ENCODE results near the gene TAB2. TPM values are rescaled to one million over a fixed set of nuclear protein-coding genes. Genes with fewer than 3 reads are reported as not detected.

TAB2 gene
- total RNA-seq, 4 donors from 2014 or later = 80.2 to 98.8 (median 91.2) TPM

DNA sequence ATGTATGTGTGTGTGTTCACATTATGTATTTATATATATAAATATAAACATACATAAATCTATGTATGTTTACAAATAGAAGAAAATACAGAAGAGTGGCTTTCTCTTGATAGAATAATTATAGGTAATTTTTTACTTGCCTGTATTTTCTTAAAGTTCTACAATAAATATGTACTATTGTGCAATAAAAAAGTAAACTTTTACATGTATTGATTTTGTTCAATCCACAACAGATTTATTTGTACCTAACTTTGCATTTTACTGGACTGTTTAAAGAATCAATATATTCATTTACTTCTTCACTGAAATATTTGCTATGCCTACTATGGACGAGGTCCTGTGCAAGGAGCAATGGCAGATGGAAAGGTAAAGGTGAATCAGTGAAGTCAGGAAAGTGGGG is 14.0 kb upstream of the TAB2 start:
- Histone ChIP-seq H3K36me3 (no peaks in the 10 kb centered on the region), H3K27me3 (no peaks in the 10 kb centered on the region), H3K27ac (replicated peaks in 1 of 4) (no peak overlapping the region), H3K9me3 (no peaks in the 10 kb centered on the region), H3K4me1 (no peaks in the 10 kb centered on the region), H3K4me3 (no peak overlapping the region)
- intact Hi-C loops (cut with DNase I) = no loop called here
- TF ChIP-seq, protein P1, sequence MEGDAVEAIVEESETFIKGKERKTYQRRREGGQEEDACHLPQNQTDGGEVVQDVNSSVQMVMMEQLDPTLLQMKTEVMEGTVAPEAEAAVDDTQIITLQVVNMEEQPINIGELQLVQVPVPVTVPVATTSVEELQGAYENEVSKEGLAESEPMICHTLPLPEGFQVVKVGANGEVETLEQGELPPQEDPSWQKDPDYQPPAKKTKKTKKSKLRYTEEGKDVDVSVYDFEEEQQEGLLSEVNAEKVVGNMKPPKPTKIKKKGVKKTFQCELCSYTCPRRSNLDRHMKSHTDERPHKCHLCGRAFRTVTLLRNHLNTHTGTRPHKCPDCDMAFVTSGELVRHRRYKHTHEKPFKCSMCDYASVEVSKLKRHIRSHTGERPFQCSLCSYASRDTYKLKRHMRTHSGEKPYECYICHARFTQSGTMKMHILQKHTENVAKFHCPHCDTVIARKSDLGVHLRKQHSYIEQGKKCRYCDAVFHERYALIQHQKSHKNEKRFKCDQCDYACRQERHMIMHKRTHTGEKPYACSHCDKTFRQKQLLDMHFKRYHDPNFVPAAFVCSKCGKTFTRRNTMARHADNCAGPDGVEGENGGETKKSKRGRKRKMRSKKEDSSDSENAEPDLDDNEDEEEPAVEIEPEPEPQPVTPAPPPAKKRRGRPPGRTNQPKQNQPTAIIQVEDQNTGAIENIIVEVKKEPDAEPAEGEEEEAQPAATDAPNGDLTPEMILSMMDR (IDR thresholded peaks at IDR 0.05) = no peak
- TF ChIP-seq POLR2A (IDR thresholded peaks at IDR 0.05; ENCODE audit: low read depth) (no peak), EP300 (IDR thresholded peaks at IDR 0.05) (no peak), POLR2AphosphoS5 (IDR thresholded peaks at IDR 0.05) (no peak)
- 80% methylated on average over 1 of the region's 1 CpG for WGBS
- DNase-seq (ENCODE audit: extremely low spot score) = no peak

DNA sequence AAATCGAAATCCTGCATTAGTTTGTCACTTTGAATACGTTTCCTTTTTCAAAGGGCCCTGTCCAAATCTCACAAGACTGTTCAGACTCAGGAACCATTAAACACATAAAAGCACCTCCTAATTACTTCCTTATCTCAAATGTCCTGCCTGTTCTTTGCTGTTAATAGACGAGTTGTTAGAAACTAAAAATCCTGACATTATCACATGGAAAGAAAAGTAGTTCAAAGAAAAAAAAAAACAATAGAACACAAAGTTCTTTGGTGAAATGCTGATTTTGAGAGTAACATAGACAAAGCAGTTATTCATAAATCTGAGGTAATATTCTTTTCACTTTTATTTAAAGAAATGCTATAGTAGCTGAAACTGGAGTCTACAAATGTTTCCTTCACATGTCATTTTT is 12.1 kb upstream of the TAB2 start:
- Histone ChIP-seq H3K27me3 (no peaks in the 10 kb centered on the region), H3K27ac (replicated peaks in 1 of 4) (no peak overlapping the region), H3K9me3 (no peaks in the 10 kb centered on the region), H3K36me3 (no peaks in the 10 kb centered on the region), H3K4me3 (no peak overlapping the region), H3K4me1 (no peaks in the 10 kb centered on the region)
- DNase-seq (ENCODE audit: extremely low spot score) = no peak
- TF ChIP-seq EP300 (IDR thresholded peaks at IDR 0.05) = no peak
- TF ChIP-seq POLR2A (IDR thresholded peaks at IDR 0.05; ENCODE audit: low read depth) = no peak
- TF ChIP-seq POLR2AphosphoS5 (IDR thresholded peaks at IDR 0.05) = no peak
- TF ChIP-seq, protein P1 (IDR thresholded peaks at IDR 0.05) = no peak
- intact Hi-C loops (cut with DNase I) = no loop called here
- WGBS = 56% methylated on average over 3 of the region's 3 CpGs

DNA sequence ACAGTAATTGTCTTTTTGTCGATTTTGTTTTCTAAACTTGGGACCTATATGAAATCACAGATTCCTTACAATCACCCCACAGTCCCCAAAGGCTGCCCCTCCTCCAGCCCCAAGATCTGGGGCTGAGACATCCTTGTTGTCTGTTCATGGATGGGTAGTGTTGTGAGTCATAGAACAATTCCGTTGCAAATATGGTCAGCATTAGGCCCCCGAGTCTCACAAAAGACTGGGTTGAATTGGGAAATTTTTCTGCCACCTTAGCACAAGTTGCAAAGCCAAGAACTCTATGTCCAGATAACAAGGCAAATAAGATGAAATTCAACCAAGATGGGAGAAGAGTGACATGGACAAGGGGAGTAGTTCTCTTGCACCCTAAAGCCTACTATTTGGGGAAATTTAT is 10.5 kb upstream of the TAB2 start:
- intact Hi-C loops (cut with DNase I) = no loop called here
- no peak for TF ChIP-seq POLR2A (IDR thresholded peaks at IDR 0.05; ENCODE audit: low read depth)
- no peak for TF ChIP-seq POLR2AphosphoS5 (IDR thresholded peaks at IDR 0.05)
- TF ChIP-seq EP300 (IDR thresholded peaks at IDR 0.05) = no peak
- TF ChIP-seq, protein P1 (IDR thresholded peaks at IDR 0.05) = no peak
- Histone ChIP-seq H3K4me1 (no peaks in the 10 kb centered on the region), H3K9me3 (no peaks in the 10 kb centered on the region), H3K4me3 (no peak overlapping the region), H3K27ac (replicated peaks in 1 of 4) (no peak overlapping the region), H3K27me3 (no peaks in the 10 kb centered on the region), H3K36me3 (no peaks in the 10 kb centered on the region)
- WGBS = 85% methylated on average over 3 of the region's 3 CpGs
- no peak for DNase-seq (ENCODE audit: extremely low spot score)

DNA sequence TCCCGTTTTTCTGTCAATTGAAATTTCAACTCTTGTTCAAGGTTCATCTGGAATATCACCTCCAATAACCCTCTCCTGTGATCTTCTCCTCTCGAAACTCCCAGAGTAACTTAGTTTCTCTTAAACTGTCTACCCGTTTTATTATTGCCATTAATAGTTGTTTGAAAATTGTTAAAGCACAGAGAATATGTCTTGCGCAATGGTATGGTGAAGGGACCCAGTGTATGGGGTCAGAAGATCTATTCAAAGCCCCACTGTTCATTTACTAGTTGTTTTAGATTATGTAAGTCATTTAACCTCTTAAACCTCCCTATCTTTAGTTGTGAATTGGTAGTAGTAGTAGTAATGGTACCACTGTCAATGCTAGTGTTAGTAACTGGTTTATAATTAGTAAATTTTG is 6.2 kb upstream of the TAB2 start:
- Histone ChIP-seq H3K9me3 (no peaks in the 10 kb centered on the region), H3K27ac (replicated peaks in 1 of 4) (no peak overlapping the region), H3K4me1 (peaks cover 2 to 4% (median 4%) of the 10 kb centered on the region in 4 donors), H3K36me3 (no peaks in the 10 kb centered on the region), H3K27me3 (no peaks in the 10 kb centered on the region), H3K4me3 (no peak overlapping the region)
- TF ChIP-seq POLR2A (IDR thresholded peaks at IDR 0.05; ENCODE audit: low read depth) = no peak
- TF ChIP-seq EP300 (IDR thresholded peaks at IDR 0.05) = no peak
- TF ChIP-seq POLR2AphosphoS5 (IDR thresholded peaks at IDR 0.05) = no peak
- TF ChIP-seq, protein P1 (IDR thresholded peaks at IDR 0.05) = no peak
- intact Hi-C loops (cut with DNase I) = loop anchor here (10.0 kb wide), 1 partner anchor 226 kb away; no protein-coding TSS in a partner anchor
- DNase-seq (ENCODE audit: extremely low spot score) = no peak
- WGBS = 88% methylated on average over 4 of the region's 4 CpGs

DNA sequence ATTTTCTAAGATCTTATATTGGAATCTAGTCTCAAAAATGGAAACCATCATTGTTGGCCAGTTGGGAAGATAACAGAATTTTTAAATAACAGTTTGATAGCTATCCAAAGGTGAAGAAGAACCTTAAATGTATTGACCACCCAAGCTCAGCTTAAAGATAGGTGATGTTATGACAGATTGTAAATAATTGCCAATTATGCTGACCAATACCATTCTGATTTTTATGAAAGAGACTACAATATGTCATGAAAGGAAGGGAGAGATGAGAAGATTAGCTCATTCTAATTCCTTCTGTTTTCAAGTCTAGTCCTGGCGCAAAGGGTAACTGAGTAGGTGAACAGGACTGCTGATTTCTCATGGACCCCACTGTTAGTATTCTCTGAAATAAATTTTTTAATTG is 5.7 kb upstream of the TAB2 start:
- Histone ChIP-seq H3K4me1 (peaks cover 3 to 8% (median 6%) of the 10 kb centered on the region in 4 donors), H3K36me3 (no peaks in the 10 kb centered on the region), H3K27me3 (no peaks in the 10 kb centered on the region), H3K27ac (replicated peaks in 1 of 4) (no peak overlapping the region), H3K9me3 (no peaks in the 10 kb centered on the region), H3K4me3 (no peak overlapping the region)
- no peak for DNase-seq (ENCODE audit: extremely low spot score)
- intact Hi-C loops (cut with DNase I) = loop anchor here (10.0 kb wide), 1 partner anchor 227 kb away; no protein-coding TSS in a partner anchor
- TF ChIP-seq EP300 (IDR thresholded peaks at IDR 0.05) (no peak), POLR2AphosphoS5 (IDR thresholded peaks at IDR 0.05) (no peak), POLR2A (IDR thresholded peaks at IDR 0.05; ENCODE audit: low read depth) (no peak)
- TF ChIP-seq, protein P1 (IDR thresholded peaks at IDR 0.05) = no peak
- 93% methylated on average over 1 of the region's 1 CpG for WGBS

All from esophagus muscularis mucosa (tissue), 4 donors.